ENCODE measurements around the gene CDH23. TPM values are rescaled to one million over a fixed set of nuclear protein-coding genes. Genes with fewer than 3 reads are reported as not detected.

The CDH23 gene
- total and polyA plus RNA-seq, 9 of the 15 experiments (the other 6 are each of a cell fraction or from before 2014, with no cell fraction given): 0.18 to 1.2 (median 0.47) TPM

GRCh38 chr10:71383972-71384687 is 12.6 kb upstream of the CDH23 start (continued):
- TF ChIP-seq NR2C2 (CRISPR knock-in tag; IDR thresholded peaks at IDR 0.05): no peak
- peak; percentile 23; the same call in 1 of the 2 replicates for TF ChIP-seq NR2C2 (tag; IDR thresholded peaks at IDR 0.05)
- no peak for TF ChIP-seq SPI1 (IDR thresholded peaks at IDR 0.05; ENCODE audit: borderline replicate concordance, low read depth, low read length)
- 0 out of 4 replicates have a peak, but pooled peaks of 1 of the 2 experiments have one; percentile 35 for TF ChIP-seq RCOR1 (IDR thresholded peaks at IDR 0.05; ENCODE audit: borderline replicate concordance in 1 of 2, low read depth in 2 of 2, low read length in 2 of 2)
- no peak for TF ChIP-seq ID3 (CRISPR knock-in tag; IDR thresholded peaks at IDR 0.05)
- peak; percentile 38; the same call in 1 of the 2 replicates for TF ChIP-seq ID3 (tag; IDR thresholded peaks at IDR 0.05)
- TF ChIP-seq ATF7 (IDR thresholded peaks at IDR 0.05): 0 out of 2 replicates have a peak, but pooled peaks have one; percentile 18
- TF ChIP-seq RFX7 (CRISPR knock-in tag; IDR thresholded peaks at IDR 0.05): no peak
- TF ChIP-seq CHD2 (IDR thresholded peaks at IDR 0.05; ENCODE audit: low read depth, low read length): 0 out of 2 replicates have a peak, but pooled peaks have one; percentile 16
- 0 out of 2 replicates have a peak, but pooled peaks have one; percentile 32 for TF ChIP-seq RUNX1 (IDR thresholded peaks at IDR 0.05; ENCODE audit: low read depth)
- TF ChIP-seq FOXJ3 (CRISPR knock-in tag; IDR thresholded peaks at IDR 0.05): no peak
- TF ChIP-seq CTCFL (IDR thresholded peaks at IDR 0.05; ENCODE audit: borderline replicate concordance, insufficient read depth, low read depth, low read length, poor library complexity, severe bottlenecking): peak; percentile 21
- peak; percentile 38 to 56; a peak in 2 of 4 replicates for TF ChIP-seq MAZ (CRISPR knock-in tag; conservative IDR thresholded peaks at IDR 0.05 in 1 of 2, IDR thresholded peaks at IDR 0.05 in 1 of 2)
- TF ChIP-seq CAMTA2 (CRISPR knock-in tag; conservative IDR thresholded peaks at IDR 0.05): no peak
- TF ChIP-seq ZBTB43 (CRISPR knock-in tag; IDR thresholded peaks at IDR 0.05): no peak
- no peak for TF ChIP-seq ASH1L (IDR thresholded peaks at IDR 0.05; ENCODE audit: borderline replicate concordance, low read depth, partially characterized antibody)
- peak; percentile 95 to 98 (median 95) for TF ChIP-seq CTCF (IDR thresholded peaks at IDR 0.05 in 2 of 3, conservative IDR thresholded peaks at IDR 0.05 in 1 of 3; ENCODE audit: insufficient read depth in 2 of 3, low read depth in 1 of 3, low read length in 3 of 3)
- no peak for TF ChIP-seq ZC3H8 (IDR thresholded peaks at IDR 0.05)
- no peak for TF ChIP-seq RBM22 (IDR thresholded peaks at IDR 0.05; ENCODE audit: low read depth, low read length, poor library complexity, severe bottlenecking)
